Gastroesophageal sphincter (tissue), 4 donors: ENCODE measurements around the gene CABLES2. TPM values are rescaled to one million over a fixed set of nuclear protein-coding genes. Genes with fewer than 3 reads are reported as not detected.

Source experiments
- ATAC-seq: fragments of 150-250 bp; one replicate; pipeline ENCODE4 v1.9.1; 2016; ENCODE audit warnings: mild to moderate bottlenecking, moderate library complexity
- H3K27ac ChIP-seq, 4 donors: fragments of 200-600 bp; sonication (generic) in 3 of 4; 1 replicate in 3 of 4; 2 replicates in 1 of 4; pipeline ENCODE4 v1.5.1; 2016 to 2019
- H3K27me3 ChIP-seq: fragments of 200-600 bp; sonication (generic); one replicate; pipeline ENCODE4 v1.5.1; 2019
- H3K36me3 ChIP-seq, 2 donors: fragments of 200-600 bp; sonication (generic); one replicate each; pipeline ENCODE4 v1.5.1; 2019; ENCODE audit warnings: control low read depth in 1 of 2
- H3K4me1 ChIP-seq, 3 donors: fragments of 200-600 bp; sonication (generic); 1 replicate in 2 of 3; 2 replicates in 1 of 3; pipeline ENCODE4 v1.5.1; 2016 to 2019; ENCODE audit warnings: control low read depth in 2 of 3
- H3K4me3 ChIP-seq, 2 donors: fragments of 200-600 bp; sonication (generic); one replicate each; pipeline ENCODE4 v1.5.1; 2019; ENCODE audit warnings: mild to moderate bottlenecking in 1 of 2, moderate library complexity in 1 of 2
- H3K9me3 ChIP-seq, 3 donors: fragments of 200-600 bp; sonication (generic); one replicate each; pipeline ENCODE4 v1.5.1; 2017 to 2019; ENCODE audit warnings: control low read depth in 2 of 3
- EP300 ChIP-seq: sonication (generic); formaldehyde crosslinking; IDR thresholded peaks from one replicate; pipeline ENCODE4 v1.6.1; 2017; ENCODE audit warnings: antibody characterized with exemption, mild to moderate bottlenecking
- POLR2A ChIP-seq, 2 donors: fragments of 450-650 bp; IDR thresholded peaks; one replicate each; pipeline ENCODE4 v1.6.1; 2017; ENCODE audit warnings: antibody characterized with exemption in 2 of 2, mild to moderate bottlenecking in 2 of 2, moderate library complexity in 1 of 2
- POLR2AphosphoS5 ChIP-seq: sonication (generic); formaldehyde crosslinking; IDR thresholded peaks from one replicate; pipeline ENCODE4 v1.6.1; 2017; ENCODE audit warnings: antibody characterized with exemption
- WGBS, 2 donors: methylation state at CpG; one replicate each; pipeline ENCODE4 v1.1.5; 2018; ENCODE audit warnings: low coverage in 1 of 2; 5-methylcytosine and 5-hydroxymethylcytosine counted together
- total RNA-seq, 4 donors: library from RNA; depleted of rRNA; stranded (reverse); fragments of >200 nt; gene quantifications; one replicate each; pipeline ENCODE4 v1.1.0, GENCODE V29; 2016
- TF ChIP-seq, protein P1 (sequence below), 4 experiments: fragments of 200-600 bp in 2 of 4; fragments of 450-650 bp in 2 of 4; sonication (generic) in 1 of 4; IDR thresholded peaks; one replicate each; pipeline ENCODE4 v1.5.1; 2017 to 2019; ENCODE audit warnings: antibody characterized with exemption in 4 of 4, mild to moderate bottlenecking in 2 of 4, moderate library complexity in 2 of 4

The CABLES2 gene
- total RNA-seq, 4 donors from 2014 or later = 2.7 to 9.8 (median 3.8) TPM

DNA sequence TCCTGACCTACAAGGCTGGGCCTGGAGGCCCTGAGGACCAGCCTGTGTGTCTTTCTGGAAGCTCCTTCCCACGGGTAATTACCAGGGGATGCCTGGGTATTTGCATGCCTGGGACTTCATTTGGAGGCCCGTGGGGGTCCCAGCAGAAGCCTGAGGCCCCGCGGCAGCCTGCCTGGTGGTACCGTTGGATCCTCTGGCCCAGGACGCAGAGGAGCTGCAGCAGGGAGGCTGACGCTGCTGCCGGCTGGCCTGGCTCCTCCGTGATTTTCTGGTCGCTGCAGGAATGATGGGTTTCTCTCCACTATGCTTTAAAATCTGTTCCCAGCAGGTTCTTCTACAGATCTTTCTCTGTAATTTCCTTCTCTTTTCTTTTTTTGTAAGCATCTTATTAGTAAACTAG, 6.5 kb downstream of the CABLES2 start:
- Histone ChIP-seq H3K27ac (no peak overlapping the region), H3K27me3 (no peaks in the 10 kb centered on the region), H3K4me3 (no peak overlapping the region), H3K4me1 (peaks cover 0 to 14% (median 1%) of the 10 kb centered on the region in 3 donors), H3K9me3 (no peaks in the 10 kb centered on the region), H3K36me3 (peaks cover 0 to 40% of the 10 kb centered on the region in 2 donors)
- TF ChIP-seq, protein P1, sequence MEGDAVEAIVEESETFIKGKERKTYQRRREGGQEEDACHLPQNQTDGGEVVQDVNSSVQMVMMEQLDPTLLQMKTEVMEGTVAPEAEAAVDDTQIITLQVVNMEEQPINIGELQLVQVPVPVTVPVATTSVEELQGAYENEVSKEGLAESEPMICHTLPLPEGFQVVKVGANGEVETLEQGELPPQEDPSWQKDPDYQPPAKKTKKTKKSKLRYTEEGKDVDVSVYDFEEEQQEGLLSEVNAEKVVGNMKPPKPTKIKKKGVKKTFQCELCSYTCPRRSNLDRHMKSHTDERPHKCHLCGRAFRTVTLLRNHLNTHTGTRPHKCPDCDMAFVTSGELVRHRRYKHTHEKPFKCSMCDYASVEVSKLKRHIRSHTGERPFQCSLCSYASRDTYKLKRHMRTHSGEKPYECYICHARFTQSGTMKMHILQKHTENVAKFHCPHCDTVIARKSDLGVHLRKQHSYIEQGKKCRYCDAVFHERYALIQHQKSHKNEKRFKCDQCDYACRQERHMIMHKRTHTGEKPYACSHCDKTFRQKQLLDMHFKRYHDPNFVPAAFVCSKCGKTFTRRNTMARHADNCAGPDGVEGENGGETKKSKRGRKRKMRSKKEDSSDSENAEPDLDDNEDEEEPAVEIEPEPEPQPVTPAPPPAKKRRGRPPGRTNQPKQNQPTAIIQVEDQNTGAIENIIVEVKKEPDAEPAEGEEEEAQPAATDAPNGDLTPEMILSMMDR (IDR thresholded peaks at IDR 0.05) = no peak
- TF ChIP-seq POLR2A (IDR thresholded peaks at IDR 0.05) (no peak), EP300 (no peak), POLR2AphosphoS5 (no peak)
- WGBS, 2 donors = 92% methylated on average over 4 of the region's 10 CpGs; no CpG with 5 or more reads in 1 of the 2 donors
- no peak for ATAC-seq

DNA sequence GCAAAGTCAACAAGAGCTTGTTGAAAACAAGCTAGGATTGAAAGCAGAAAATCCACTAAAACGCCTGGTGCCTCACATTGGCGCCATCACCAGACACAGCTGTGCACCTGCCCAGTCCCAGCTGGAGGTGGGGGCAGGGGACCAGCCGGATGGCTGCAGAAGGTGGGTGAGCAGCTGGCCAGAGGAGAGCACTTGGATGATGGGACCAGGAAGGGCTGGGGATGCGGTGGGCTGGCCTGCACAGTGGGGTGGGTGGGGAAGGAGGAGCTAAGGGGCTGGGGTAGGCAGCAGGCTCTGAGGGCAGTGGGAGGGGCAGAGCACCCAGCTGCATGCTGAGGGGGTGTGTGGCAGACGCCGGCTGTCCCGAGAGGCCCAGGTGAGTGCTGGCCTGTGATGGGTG, 7.1 kb downstream of the CABLES2 start:
- ATAC-seq = no peak
- H3K27ac ChIP-seq = no peak overlapping the region
- peaks cover 0 to 46% of the 10 kb centered on the region in 2 donors for H3K36me3 ChIP-seq
- 77 to 100% methylated on average over 3 to 7 of the region's 7 CpGs for WGBS, 2 donors
- H3K4me3 ChIP-seq = no peak overlapping the region
- peaks cover 0 to 9% (median 0%) of the 10 kb centered on the region in 3 donors for H3K4me1 ChIP-seq
- H3K9me3 ChIP-seq = no peaks in the 10 kb centered on the region
- H3K27me3 ChIP-seq = no peaks in the 10 kb centered on the region
- no peak for TF ChIP-seq POLR2A (IDR thresholded peaks at IDR 0.05)
- no peak for TF ChIP-seq EP300
- no peak for TF ChIP-seq POLR2AphosphoS5
- TF ChIP-seq, protein P1 (IDR thresholded peaks at IDR 0.05) = no peak

DNA sequence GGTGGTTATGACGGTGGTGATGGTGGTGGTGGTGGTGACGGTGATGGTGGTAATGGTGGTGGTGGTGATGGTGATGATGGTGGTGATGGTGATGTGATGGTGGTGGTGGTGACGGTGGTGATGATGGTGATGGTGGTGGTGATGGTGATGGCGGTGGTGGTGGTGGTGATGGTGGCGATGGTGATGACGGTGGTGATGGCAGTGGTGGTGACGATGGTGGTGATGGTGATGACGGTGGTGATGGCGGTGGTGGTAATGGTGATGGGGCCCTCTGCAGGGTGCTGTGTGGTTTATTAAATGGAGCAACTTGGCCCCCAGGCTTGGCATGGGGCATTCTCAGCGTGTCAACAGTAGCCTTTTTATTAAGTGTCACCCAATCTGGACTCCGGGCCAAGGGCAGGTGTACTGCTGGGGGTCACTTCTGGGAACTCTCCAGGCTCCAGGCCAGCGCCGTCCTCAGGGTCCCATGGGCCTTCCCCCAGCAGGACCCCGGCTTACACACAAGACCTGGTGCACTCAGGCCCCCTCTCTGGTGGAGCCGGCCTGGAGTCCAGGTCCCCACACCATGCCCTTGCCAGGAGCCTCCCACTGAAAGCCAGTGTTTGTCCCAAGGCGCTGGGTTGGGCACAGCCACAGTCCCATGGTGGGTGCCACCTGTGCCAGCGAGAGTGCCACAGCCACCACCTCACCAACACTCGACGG, 8.8 kb downstream of the CABLES2 start:
- no peaks in the 10 kb centered on the region for H3K4me1 ChIP-seq
- TF ChIP-seq, protein P1 (IDR thresholded peaks at IDR 0.05) = no peak
- TF ChIP-seq EP300 = no peak
- no peaks in the 10 kb centered on the region for H3K27me3 ChIP-seq
- no peak for ATAC-seq
- H3K27ac ChIP-seq = no peak overlapping the region
- no peaks in the 10 kb centered on the region for H3K9me3 ChIP-seq
- peaks cover 0 to 63% of the 10 kb centered on the region in 2 donors for H3K36me3 ChIP-seq
- WGBS, 2 donors = 89 to 92% methylated on average over 11 to 12 of the region's 19 CpGs
- H3K4me3 ChIP-seq = no peak overlapping the region

DNA sequence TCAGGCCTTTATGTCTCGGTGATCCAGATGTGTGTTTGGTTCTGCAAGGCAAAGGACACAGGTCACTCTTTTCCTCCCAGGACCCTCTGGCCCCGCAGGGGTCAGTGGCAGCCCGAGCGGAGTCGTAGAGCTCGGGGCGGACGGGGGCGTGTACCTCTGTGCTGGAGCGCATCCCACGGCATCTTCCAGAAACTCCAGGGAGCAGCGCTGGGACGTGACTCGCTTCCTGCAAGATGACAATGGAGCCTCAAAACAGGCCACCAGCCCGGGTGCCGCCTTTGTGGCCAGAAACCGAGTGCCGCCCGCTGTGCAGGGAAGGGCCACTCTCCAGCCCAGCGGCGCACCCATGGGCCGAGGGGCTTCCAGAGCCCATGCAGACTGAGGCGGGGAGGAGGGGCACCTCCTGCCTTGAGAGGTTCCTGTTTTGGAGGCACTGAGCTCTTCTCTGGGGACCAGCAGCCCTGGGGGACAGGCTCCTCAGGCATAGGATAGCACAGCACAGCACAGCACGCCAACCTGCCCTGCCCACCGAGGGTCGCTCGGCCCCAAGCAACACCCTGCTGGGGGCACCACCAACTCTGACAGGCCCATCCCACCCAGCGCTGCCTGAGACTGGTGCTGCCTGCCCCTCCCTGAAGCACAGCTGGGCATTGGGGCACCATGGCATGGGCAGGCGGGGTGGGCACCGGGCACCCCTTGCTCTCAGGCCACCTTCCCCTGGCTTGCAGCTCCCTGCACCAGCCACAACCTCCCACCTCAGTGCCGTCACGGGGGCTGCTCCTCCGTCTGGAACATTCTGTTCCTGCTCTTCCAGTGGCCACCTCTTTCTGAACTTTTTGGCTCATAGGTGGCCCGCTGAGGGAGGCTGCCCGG, 10.5 kb downstream of the CABLES2 start:
- no peaks in the 10 kb centered on the region for H3K9me3 ChIP-seq
- no peak overlapping the region for H3K27ac ChIP-seq
- WGBS, 2 donors = 90% methylated on average over 3 of the region's 35 CpGs; no CpG with 5 or more reads in 1 of the 2 donors
- TF ChIP-seq, protein P1 (IDR thresholded peaks at IDR 0.05) = no peak
- TF ChIP-seq EP300 (no peak), POLR2AphosphoS5 (no peak), POLR2A (IDR thresholded peaks at IDR 0.05) (no peak)
- ATAC-seq = no peak
- peaks cover 0 to 67% of the 10 kb centered on the region in 2 donors for H3K36me3 ChIP-seq
- no peaks in the 10 kb centered on the region for H3K27me3 ChIP-seq
- no peaks in the 10 kb centered on the region for H3K4me1 ChIP-seq
- H3K4me3 ChIP-seq = no peak overlapping the region
